ENCODE data around the gene SHOC2.

Gene SHOC2

DNA sequence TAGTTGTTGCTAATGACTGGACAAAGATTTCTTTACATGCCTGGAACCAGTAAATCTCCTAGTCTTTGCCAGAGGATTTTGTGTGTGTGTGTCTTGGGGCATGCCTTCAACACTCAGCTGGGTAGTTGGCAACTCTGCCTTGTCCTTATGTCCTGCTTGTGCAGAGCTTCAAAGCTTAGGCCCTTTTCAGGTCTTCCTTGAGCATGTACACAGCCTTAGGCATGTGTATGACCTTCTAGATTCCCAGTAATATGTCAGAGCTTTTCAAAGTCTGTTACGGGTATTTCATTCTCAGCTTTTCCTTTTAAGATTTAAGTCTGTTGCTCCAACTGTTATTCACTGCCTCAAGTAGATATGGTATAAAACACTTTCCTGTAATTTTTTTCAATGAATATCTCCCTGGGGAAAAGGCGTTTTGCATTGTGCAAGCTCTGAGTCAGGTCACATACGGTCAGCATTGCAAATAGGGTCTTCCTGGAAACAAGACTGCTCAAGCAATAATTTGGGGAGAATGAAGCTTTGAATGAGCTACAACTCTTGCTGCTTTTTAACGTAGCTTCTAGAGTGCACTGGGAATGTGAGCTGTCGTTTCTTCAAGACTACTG lies 25.5 kb downstream of the SHOC2 start:
- in situ Hi-C loops (cut with MboI; ENCODE audit: low sequenced_read_pairs) = no loop called here

GRCh38 chr10:110946496-110946895 lies 27.1 kb downstream of the SHOC2 start:
- in situ Hi-C loops (cut with MboI; ENCODE audit: low sequenced_read_pairs) = no loop called here

DNA sequence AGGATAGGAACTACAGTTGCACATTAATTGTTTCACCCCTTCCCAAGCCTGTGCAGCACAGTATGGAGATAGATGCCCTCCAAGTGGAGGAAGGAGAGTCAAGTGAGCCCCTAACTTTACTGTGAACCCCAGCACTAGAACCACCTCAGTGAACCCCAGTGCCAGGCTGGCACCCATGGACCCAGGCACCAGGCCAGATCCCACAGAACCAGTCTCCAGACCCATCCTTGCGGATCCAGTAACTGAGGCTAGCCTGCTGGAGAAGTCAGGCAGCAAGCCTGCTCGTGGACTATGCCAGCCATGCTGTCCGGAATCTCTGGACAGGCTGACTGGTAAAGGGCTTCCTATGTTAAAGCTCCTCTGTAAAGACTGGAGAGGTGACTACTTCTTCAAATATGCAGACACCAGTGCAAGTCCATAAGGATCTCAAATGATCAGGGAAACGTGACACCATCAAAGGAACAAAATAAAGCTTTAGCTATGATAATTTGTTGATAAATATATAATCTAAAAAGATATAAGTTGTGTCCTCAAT lies 27.7 kb downstream of the SHOC2 start:
- in situ Hi-C loops (cut with MboI; ENCODE audit: low sequenced_read_pairs) = no loop called here

DNA sequence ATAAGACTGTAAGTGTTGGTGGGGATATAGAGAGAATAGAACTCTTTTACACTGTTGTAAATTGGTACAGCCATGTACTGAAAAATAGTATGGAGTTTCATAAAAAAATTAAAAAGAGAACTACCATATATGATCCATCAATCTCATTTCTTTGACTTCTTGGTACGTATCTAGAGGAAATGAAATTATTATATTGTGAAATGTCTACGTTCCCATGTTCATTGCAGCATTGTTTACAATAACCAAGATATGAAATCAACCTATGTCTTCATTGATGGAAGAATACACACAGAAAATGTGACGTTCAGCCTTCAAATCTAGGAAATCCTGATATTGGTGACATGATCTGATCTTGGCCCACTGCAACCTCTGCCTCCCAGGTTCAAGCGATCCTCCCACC lies 32.0 kb downstream of the SHOC2 start:
- in situ Hi-C loops (cut with MboI; ENCODE audit: low sequenced_read_pairs) = no loop called here

DNA sequence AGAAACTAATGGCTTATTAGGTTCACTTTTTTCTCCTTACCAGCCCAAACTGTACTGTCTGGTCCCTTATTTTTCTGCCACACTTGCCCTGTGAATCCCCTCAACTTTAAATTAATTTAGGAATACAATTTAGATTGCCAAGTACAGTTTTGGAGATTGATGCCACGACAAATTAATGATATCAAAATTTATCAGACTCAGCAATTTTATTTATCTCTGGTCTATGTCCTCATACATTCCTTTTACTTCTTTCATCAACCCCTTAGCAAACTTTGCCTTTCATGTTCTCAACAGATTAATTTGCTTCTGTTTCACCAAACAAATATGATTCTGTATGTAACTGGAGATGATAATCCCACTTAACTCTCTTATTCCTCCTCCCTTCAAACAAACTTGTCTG lies 38.2 kb downstream of the SHOC2 start:
- in situ Hi-C loops (cut with MboI; ENCODE audit: low sequenced_read_pairs) = no loop called here

- in situ Hi-C loops (cut with MboI; ENCODE audit: low sequenced_read_pairs) = no loop called here
Measured at GRCh38 chr10:110959379-110960332, 40.3 kb downstream of the SHOC2 start.

DNA sequence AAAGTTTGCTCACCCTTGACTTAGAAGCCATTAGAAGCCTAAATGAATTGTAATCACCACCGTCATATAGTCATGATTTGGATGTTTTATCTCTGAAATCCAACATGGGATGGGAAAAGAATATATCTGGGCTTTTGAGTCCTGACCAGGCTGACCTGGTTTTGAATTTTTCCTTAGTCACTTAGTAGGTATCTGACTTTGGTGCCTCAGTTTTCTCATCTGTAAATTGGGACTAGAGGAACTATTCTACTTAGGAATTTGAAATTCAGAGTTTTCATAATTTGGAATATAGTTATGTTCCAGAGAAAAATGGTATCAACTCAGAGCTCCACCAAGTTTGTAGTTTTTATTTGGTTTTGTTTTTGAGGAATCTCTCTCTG lies 40.9 kb downstream of the SHOC2 start:
- in situ Hi-C loops (cut with MboI; ENCODE audit: low sequenced_read_pairs) = no loop called here

DNA sequence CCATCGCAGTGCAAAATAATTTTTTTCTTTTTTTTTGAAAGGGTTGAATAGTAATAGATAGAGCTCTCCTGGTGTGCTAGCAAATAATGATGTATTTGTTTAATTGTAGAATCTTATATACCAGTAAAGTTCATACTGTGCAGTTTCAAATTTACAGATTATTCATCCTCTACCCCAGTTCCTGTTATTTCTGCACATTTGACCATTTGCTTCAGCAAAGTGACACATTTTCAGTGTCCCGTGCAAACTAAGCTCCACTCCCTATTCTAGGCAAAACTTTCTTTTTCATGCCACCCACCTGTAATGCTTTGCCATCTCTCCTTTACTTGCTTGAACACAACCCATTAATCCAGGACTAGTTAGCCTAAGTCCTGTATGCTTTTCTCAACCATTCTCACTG lies 43.0 kb downstream of the SHOC2 start:
- in situ Hi-C loops (cut with MboI; ENCODE audit: low sequenced_read_pairs) = no loop called here

- in situ Hi-C loops (cut with MboI; ENCODE audit: low sequenced_read_pairs) = no loop called here
Measured at GRCh38 chr10:110963162-110963561, 43.8 kb downstream of the SHOC2 start.

DNA sequence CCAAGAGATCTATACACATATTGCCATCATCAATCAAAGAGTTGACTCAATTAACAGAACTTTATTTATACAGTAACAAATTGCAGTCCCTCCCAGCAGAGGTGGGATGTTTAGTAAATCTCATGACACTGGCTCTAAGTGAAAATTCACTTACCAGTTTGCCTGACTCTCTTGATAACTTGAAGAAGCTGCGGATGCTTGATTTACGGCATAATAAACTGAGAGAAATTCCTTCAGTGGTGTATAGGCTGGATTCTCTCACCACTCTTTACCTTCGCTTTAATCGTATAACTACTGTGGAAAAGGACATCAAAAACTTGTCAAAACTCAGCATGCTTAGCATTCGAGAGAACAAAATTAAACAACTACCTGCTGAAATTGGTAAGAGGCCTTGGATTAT lies 45.3 kb downstream of the SHOC2 start:
- in situ Hi-C loops (cut with MboI; ENCODE audit: low sequenced_read_pairs) = no loop called here

GRCh38 chr10:110965216-110965615 lies 45.8 kb downstream of the SHOC2 start:
- in situ Hi-C loops (cut with MboI; ENCODE audit: low sequenced_read_pairs) = no loop called here

GRCh38 chr10:110966146-110966545 lies 46.7 kb downstream of the SHOC2 start:
- in situ Hi-C loops (cut with MboI; ENCODE audit: low sequenced_read_pairs) = no loop called here

- in situ Hi-C loops (cut with MboI; ENCODE audit: low sequenced_read_pairs) = no loop called here
Measured at GRCh38 chr10:110967009-110967630, 47.7 kb downstream of the SHOC2 start.

DNA sequence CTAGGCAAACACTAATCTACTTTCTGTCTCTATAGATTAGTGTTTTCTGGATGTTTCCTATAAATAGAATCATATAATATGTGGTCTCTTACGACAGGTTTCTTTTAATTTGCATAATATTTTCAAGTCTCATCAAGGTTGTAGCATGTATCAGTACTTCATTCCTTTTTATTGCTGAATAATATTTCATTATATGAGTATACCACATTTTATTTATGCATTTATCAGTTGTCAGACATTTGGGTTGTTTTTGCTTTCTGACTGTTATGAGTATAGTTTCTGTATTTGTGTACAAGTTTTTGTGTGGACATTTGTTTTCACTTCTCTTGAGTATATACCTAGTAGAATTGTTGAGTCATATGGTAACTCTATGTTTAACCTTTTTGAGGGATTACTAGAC lies 48.2 kb downstream of the SHOC2 start:
- in situ Hi-C loops (cut with MboI; ENCODE audit: low sequenced_read_pairs) = no loop called here

DNA sequence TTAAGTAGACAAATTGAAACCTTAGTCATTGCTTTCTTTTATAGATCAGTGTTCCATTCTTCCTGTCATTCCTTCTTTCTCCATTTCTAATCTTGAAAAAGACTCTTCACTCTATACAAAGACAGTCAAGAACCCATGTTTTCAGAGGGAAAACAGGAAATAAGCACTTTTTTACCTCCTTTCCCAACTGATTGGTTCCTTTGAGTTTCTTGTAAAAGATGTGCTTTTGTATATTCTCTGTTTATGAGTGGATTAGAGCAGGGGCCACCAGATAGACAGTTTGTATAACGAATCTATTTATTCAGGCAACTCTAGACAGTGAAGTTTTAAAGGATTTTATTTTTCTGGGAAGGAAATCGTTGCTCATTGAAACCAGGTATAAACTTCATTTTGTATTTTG lies 49.8 kb downstream of the SHOC2 start:
- in situ Hi-C loops (cut with MboI; ENCODE audit: low sequenced_read_pairs) = no loop called here

- in situ Hi-C loops (cut with MboI; ENCODE audit: low sequenced_read_pairs) = no loop called here
Measured at GRCh38 chr10:110971638-110972037, 52.2 kb downstream of the SHOC2 start.

DNA sequence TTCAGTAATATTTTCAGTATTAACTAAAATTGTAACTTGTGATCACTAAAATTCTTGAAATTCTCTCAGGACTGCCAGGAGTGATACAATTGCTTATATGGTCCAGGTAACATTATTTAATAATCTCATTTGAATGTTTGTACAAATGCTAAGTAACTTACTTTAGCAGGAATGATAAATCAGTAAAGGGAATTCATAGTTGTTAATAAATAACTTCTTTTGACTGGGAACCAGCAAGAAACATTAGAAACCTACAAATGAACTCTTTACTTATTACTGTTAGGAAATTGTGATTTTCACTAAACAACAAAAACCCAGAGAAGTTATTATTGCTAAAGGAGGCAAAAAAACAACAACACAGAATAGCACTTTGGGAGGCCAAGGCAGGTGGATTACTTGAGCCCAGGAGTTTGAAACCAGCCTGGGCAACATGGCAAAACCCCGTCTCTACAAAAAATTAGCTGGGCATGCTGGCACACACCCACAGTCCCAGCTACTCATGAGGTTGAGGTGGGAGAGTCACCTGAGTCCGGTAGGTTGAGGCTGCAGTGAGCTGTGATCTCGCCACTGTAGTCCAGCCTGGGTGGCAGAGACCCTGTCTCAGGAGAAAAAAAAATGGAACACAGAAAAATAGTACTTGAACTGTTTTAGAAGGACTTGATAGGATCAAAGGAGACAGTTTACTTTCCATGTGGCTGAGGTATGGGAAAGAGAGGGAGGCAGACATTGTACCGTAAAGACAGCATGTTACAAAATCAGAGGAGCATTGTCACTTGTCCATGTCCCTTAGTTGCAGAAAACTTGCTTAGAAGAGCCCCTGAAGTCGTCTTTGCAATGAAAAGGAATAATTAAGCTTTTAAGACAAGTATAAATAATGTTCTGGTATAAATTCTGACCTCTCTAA lies 53.1 kb downstream of the SHOC2 start:
- in situ Hi-C loops (cut with MboI; ENCODE audit: low sequenced_read_pairs) = no loop called here

DNA sequence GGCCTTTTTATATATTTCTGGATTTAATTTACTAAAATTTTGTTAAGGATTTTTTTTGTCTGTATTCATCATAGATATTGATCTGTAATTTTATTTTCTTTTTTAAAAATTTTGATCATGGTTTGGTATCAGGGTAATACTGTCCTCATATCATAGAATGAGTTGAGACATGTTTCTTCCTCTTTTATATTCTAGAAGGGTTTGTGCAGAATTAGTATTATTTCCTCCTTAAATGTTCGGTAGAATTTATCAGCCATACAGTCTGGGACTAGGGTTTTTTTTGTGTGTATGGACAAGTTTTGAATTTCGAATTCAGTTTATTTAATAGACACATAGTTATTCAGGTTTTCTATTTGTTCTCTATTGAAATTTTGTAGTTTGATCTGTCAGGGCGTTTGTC lies 54.0 kb downstream of the SHOC2 start:
- in situ Hi-C loops (cut with MboI; ENCODE audit: low sequenced_read_pairs) = no loop called here

DNA sequence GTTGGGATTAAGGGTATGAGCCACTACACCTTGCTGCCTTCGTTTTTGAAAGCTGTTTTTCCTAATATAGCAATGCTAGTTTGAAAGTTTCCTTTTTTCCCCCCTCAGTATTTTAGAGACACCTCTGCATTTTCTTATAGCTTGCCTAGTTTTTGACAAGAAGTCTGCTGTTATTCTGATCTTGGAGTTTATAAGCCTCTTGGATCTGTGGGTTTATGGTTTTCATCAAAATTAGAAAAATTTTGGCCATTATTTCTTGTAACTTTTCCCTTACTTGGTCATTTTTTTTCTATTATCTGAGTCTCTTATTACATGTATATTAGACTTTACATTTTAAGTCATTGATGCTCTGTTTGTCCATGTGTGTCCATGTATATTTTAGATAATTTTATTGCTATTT lies 57.2 kb downstream of the SHOC2 start:
- in situ Hi-C loops (cut with MboI; ENCODE audit: low sequenced_read_pairs) = no loop called here

GRCh38 chr10:110977662-110978061 lies 58.3 kb downstream of the SHOC2 start:
- in situ Hi-C loops (cut with MboI; ENCODE audit: low sequenced_read_pairs) = no loop called here

GRCh38 chr10:110978204-110978603 lies 58.8 kb downstream of the SHOC2 start:
- in situ Hi-C loops (cut with MboI; ENCODE audit: low sequenced_read_pairs) = no loop called here

Measured in HL-60/S4 treated with phorbol 12-myristate 13-acetate at 8.2 ng/mL for 4 days and 3 days (cell line).